Stimulated activated CD8-positive, alpha-beta memory T cell treated with anti-CD3 and anti-CD28 coated beads, Interleukin-15, amount 100 ng/mL, for 1 hour (primary cell): Measurements from ENCODE around the gene SLC2A10.

ENCODE experiments used
- DNase-seq: peaks from one replicate; pipeline ENCODE4 v3.0.0-alpha.2; 2020; ENCODE audit warnings: low read depth

Gene SLC2A10

DNA sequence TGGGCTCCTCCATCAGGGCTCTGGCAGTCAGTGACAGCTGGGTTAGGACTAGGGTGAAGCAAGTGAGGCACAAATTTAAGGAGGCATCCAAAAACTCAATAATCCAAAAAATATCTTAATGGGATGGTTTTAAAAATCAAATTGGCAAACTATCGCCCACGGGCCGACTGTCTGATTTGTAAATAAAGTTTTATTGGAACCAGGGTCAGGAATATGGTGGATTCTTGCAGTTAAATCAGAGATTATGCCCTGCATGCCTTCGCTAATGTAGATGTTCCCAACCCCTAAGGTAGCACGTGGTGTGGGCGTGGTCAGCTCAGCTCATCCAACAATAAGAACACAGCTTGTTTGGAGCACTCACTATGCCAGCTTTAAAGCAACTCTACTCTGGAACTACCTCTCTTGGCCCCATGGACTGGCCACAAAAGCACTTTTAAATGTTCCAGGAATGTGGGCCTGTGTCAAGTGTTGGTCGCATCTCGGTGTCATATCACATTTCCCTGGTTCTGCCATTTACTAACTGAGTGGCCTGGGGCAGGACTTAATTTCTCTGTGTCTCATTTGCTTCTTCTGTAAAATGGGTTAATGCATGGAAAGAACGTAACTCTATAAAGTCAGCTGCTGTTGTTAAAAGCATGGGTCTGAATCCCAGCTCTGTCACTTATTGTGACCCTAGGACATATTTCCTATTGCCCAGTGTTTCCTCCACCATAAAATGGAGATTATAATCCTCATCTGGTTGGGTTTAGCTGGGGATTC, 27.2 kb upstream of the SLC2A10 start:
- no peak for DNase-seq

DNA sequence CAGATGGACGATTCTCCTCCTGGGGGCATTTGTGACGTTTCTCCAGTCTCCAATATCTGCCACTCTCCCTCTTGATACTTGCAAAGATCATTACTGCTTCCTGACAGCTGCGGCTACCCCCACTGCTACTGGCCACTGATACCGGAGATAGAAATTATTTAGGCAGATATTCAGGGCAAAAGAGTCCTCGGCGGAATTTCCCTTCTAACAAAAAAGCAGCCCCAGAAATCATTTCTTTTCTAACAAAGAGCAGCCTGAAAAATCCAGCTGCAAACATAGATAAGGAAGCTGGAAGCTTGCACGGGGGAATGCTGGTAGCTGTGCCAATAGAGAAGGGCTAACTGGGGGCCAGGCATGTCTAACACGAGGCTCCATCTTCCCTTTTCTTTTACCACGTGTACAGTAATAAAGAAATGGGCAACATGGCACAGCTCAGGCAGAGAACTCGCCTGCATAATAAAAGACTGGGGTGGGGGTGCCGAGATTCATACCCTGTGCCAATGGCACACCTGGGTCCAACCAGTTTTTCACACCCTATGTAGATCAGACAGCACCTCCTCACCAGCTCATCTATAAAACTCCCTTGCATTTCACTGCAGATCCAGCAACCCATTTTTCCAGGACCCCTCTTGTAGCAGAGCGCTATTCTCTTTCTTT, 26.3 kb upstream of the SLC2A10 start:
- DNase-seq, result no peak

DNA sequence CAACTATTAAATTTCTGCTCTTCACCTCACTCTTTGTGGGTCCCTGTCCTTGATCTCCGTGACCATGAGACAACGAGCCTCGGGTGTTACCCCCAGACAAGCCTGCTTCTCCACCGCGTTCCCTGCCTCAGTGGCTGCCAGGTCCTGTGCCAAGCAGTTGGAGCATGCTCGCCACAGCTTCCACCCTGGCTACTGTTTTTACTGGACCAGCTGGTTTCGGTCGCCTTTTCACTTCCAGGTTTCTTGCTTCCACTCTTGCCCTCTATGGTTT, 25.8 kb upstream of the SLC2A10 start:
- no peak for DNase-seq

- no peak for DNase-seq
Observed at GRCh38 chr20:46683939-46684750, 25.3 kb upstream of the SLC2A10 start.

DNA sequence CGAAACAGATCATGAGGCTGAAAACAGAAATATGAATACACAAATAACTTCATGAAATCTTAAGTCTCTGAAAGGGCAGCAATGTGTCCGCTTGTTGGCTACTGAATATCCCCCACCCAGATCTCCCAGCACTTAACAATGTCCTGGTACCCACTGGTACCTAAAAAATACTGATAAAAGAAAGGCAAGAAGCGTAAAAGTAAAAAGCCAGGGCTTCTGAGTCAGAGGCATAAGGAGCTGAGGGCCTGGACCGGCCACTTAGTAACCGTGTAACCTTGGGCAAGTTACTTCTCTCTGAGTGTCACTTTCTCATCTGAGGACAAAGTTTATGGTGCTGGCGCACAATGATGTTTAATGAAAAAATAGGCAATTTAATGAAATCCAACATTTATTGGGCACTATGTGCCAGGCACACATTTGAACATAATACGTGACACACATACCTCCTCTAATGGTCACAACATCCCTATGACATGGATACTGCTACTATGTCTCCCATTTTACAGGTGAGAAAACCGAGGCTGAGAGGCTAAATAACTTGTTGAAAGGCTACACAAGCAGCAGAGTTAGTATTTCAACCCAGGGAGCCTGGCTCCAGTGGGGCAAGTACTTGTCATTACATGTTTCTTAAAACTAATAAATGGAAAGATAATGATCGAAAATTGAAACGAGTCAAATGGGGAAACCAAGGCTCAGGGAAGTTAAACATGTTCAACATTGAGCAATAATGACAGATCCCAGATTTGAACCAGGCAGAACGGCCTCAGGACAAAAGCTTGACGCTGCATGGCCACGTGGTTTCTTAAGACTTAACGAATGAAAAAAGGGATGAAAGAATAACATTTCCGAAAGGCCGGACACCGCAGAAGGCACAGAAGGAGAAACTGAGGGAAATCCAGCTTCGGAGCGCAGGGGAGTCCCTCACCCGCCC, 21.0 kb upstream of the SLC2A10 start:
- no peak for DNase-seq

GRCh38 chr20:46689082-46689753, 20.2 kb upstream of the SLC2A10 start, which contains the start of gene TP53RK:
TP53RK (minus strand) TSS chr20:46689444; CDS start chr20:46689414, 30 bp downstream.
- DNase-seq, result peak; percentile 89

DNA sequence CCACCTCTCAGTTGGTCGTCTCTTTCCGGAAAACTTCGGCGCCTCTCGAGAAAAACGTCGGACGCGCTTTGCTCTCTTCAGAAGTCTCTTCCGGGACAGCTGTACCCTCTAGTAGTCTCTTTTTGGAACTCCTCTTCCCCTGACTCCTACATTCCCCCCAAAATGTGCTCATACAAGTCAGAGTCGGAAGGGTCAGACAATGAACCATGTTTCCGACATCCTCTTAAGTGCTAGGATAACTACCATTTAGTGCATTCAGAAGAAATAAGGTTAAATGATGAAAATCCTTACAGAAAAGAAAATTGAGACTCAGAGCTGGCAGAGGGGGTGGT, 19.7 kb upstream of the SLC2A10 start:
- no peak for DNase-seq

DNA sequence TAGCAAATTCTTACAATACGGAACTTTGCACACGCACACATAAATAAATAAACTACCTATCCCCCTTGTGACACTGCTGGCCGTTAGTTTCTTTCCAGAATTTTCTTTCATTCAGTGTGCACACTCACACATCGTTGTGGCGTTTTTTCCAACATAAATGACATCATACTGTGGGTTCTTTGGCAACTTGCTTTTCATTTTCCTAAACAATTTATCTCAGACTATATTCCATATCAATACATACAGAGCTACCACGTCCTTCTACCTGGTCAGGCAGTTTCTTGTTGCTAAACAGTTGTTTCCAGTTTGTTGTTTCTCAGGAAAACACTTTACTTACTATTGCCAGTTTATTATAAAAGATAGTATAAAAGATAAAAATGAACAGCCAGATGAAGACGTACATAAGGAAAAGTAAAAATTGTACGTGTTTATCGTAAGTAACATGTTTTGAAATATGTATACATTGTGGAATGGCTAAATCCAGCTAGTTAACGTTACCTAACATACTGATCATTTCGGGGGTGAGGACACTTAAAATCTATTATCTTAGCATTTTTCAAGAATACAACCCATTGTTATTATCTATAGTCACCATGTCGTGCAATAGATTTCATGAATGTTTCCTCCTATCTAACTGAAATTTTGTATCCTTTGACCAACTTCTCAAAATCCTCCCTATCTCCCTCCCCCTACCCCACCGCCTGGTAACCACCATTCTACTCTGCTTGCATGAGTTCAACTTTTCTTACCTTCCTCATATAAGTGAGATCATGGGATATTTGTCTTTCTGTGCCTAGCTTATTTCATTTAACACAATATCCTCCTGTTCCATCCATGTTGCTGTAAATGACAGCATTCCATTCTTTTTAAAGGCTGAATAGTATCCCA, 19.0 kb upstream of the SLC2A10 start:
- DNase-seq, result no peak

DNA sequence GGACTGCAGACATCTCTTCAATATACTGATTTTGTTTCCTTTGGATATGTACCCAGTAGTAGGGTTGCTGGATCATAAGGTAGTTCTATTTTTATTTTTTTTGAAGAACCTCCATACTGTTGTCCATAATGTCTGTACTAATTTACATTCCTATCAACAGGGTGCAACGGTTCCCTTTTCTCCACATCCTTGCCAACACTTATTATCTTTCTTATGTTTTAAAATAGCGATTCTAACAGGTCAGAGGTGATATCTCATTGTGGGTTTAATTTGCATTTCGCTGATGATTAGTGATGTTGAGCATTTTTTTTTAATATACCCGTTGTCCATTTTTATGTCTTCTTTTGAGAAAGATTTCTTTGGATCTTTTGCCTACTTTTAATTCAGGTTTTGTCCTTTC, 18.3 kb upstream of the SLC2A10 start:
- no peak for DNase-seq

GRCh38 chr20:46694484-46694883, 15.0 kb upstream of the SLC2A10 start:
- DNase-seq, result no peak

DNA sequence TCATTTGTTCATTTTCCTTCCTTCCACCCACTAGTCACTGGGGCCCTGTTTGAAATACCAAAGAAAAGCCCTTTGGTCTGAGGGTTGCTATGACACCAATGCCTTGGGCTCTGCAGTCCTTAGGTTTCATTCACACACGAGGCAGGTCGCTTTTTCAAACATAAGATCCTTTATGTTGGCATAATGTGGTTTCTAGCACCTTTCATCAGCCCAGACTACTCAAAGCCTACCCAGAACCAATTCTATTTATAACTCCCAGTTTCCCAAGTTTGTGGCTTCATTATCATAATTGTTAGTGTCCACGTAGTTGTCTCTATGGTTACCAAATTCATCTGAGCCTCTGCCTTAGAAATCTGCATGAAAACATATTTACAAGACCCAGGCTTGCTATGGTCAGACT, 13.6 kb upstream of the SLC2A10 start:
- no peak for DNase-seq

GRCh38 chr20:46696791-46697279, 12.6 kb upstream of the SLC2A10 start:
- no peak for DNase-seq

GRCh38 chr20:46698788-46699187, 10.7 kb upstream of the SLC2A10 start:
- no peak for DNase-seq

- DNase-seq, result no peak
Observed at GRCh38 chr20:46699651-46700359, 9.6 kb upstream of the SLC2A10 start.

DNA sequence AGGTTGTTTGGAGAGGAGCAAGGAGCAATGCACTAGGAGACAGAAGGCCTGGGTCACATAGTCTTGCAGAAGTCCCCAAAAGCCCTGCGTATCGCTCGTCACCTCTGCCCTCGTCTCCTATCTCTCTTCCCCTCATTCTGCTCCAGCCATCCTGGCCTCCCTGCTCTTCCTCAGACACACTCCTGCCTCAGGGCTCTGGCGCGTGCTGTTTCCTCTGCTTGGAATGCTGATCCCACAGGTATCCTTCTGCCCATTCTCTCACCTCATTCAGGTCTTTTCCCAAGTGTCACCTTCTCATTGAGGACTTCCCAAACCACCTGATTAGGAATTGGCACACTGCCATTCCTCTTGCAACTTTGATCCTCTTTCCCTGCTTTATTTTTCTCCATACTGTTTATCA, 9.0 kb upstream of the SLC2A10 start:
- no peak for DNase-seq

- DNase-seq, result no peak
Observed at GRCh38 chr20:46701057-46701456, 8.4 kb upstream of the SLC2A10 start.

- DNase-seq, result no peak
Observed at GRCh38 chr20:46701556-46701955, 7.9 kb upstream of the SLC2A10 start.

- no peak for DNase-seq
Observed at GRCh38 chr20:46701986-46702385, 7.5 kb upstream of the SLC2A10 start.

DNA sequence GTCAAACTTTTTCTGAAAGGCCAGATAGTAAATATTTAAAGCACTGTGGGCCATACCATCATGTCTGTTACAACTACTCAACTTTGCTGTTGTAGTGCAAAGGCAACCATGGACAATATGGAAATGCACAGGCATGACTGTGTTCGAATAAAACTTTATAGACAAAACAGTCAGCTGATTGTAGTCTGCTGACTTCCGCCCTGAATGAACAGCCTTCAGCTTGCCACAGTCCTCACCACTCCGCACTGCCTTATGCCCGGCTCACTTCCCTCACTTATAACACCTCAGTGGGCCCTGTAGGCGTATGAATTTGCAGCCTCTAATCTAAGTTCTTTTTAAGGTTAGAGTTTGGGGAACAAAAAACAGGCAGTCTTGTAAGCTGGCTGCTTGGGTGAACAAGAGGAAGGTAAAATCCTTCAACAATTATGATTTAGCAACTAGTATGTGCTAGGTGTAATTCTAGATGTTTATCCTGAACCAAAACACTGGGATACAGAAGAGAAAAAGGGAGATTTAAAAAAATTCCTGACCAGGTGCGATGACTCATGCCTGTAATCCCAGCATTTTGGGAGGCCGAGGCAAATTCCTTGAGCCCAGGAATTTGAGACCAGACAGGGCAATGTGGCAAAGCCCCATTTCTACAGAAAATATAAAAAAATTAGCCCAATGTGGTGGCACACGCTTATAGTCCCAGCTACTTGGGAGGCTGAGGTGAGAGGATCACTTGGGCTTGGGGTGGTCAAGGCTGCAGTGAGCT, 6.8 kb upstream of the SLC2A10 start:
- DNase-seq, result no peak
